Endothelial cell of umbilical vein (primary cell): ENCODE results near the gene IGSF5. TPM values are rescaled to one million over a fixed set of nuclear protein-coding genes. Genes with fewer than 3 reads are reported as not detected.
"Not testable (repeated sequence)": the region's sequence is repeated elsewhere in the genome, so short reads cannot be mapped to it uniquely, and the experiment has no call there.

Experiments
- BruUV-seq: library from RNA; stranded (reverse); fragments of 400-500 nt; replicated peaks from 2 replicates; lab custom pipeline; 2021; lab: Mats Ljungman, UMichigan
- CTCF ChIA-PET: fragments of 300-600, 350-600 bp; sonication (Branson Sonifier 250); formaldehyde crosslinking; loops from one replicate; lab custom pipeline; 2021; ENCODE audit warnings: antibody characterized with exemption, inconsistent platforms; lab: Charles Lee
- POLR2A ChIA-PET: fragments of 300-600, 350-600 bp; sonication (Branson Sonifier 250); formaldehyde crosslinking; loops from one replicate; lab custom pipeline; 2021; ENCODE audit warnings: antibody characterized with exemption, inconsistent platforms; lab: Charles Lee
- DNase-seq: peaks from one replicate; pipeline ENCODE4 v3.0.0-alpha.2; 2011; ENCODE audit warnings: low read depth, low spot score
- FAIRE-seq: peaks from 2 replicates; lab custom pipeline; 2011; peaks lifted over from hg19 to GRCh38; lab: Jason Lieb, UNC
- H2AFZ ChIP-seq: 2 replicates; pipeline ENCODE4 v1.6.0; 2012; ENCODE audit warnings: low read depth, low read length, control low read depth, inconsistent platforms
- H3K27ac ChIP-seq: 2 replicates; pipeline ENCODE4 v1.5.1; 2011; ENCODE audit warnings: low read depth, mild to moderate bottlenecking, control low read depth, low read length, moderate library complexity; ENCODE audit not compliant: insufficient read depth
- H3K27me3 ChIP-seq, 2 experiments: 2 replicates each; pipeline versions ENCODE4 v1.6.0 to v1.6.1; 2011; ENCODE audit warnings: low read length in 2 of 2, mixed read lengths in 1 of 2; ENCODE audit not compliant: control insufficient read depth in 2 of 2, insufficient read depth in 2 of 2
- H3K36me3 ChIP-seq, 2 experiments: 2 replicates in 1 of 2; 3 replicates in 1 of 2; pipeline ENCODE4 v1.5.1; 2011; ENCODE audit warnings: low read length in 2 of 2, mild to moderate bottlenecking in 1 of 2, moderate library complexity in 1 of 2; ENCODE audit not compliant: control insufficient read depth in 2 of 2, insufficient read depth in 2 of 2; ENCODE audit errors: extremely low read depth in 1 of 2
- H3K4me1 ChIP-seq: 3 replicates; pipeline ENCODE4 v1.5.1; 2011; ENCODE audit warnings: mild to moderate bottlenecking, low read length; ENCODE audit not compliant: control insufficient read depth, insufficient read depth; ENCODE audit errors: extremely low read depth
- H3K4me2 ChIP-seq: 2 replicates; pipeline ENCODE4 v1.6.1; 2011; ENCODE audit warnings: low read length, control low read depth, mixed read lengths; ENCODE audit not compliant: insufficient read depth
- H3K4me3 ChIP-seq, 3 experiments: fragments of 200-600 bp in 1 of 3; sonication (generic), shearing (Covaris generic) in 1 of 3; replicated peaks in 1 of 3; 2 replicates each; pipeline ENCODE4 v1.5.1; 2011 to 2016; ENCODE audit warnings: control low read depth in 3 of 3, low read length in 3 of 3, mild to moderate bottlenecking in 2 of 3, inconsistent platforms in 1 of 3, low read depth in 1 of 3, moderate library complexity in 1 of 3; ENCODE audit not compliant: insufficient read depth in 1 of 3
- H3K79me2 ChIP-seq: 2 replicates; pipeline ENCODE4 v1.6.0; 2012; ENCODE audit warnings: low read length, inconsistent platforms; ENCODE audit not compliant: control insufficient read depth, insufficient read depth
- H3K9ac ChIP-seq: replicated peaks from 2 replicates; pipeline ENCODE3; 2011; ENCODE audit warnings: low read length, control low read depth; ENCODE audit not compliant: insufficient read depth; ENCODE audit errors: extremely low read depth
- H3K9me1 ChIP-seq: replicated peaks from 3 replicates; pipeline ENCODE4 v1.6.0; 2011; ENCODE audit warnings: mild to moderate bottlenecking, low read length; ENCODE audit not compliant: control insufficient read depth, insufficient read depth; ENCODE audit errors: extremely low read depth
- H3K9me3 ChIP-seq: replicated peaks from 2 replicates; pipeline ENCODE4 v1.5.1; 2012; ENCODE audit warnings: low read length, inconsistent platforms; ENCODE audit not compliant: control insufficient read depth, insufficient read depth
- H4K20me1 ChIP-seq: replicated peaks from 2 replicates; pipeline ENCODE3; 2011; ENCODE audit warnings: mild to moderate bottlenecking, low read length; ENCODE audit not compliant: control insufficient read depth, insufficient read depth; ENCODE audit errors: extremely low read depth
- CTCF ChIP-seq, 2 donors: IDR thresholded peaks; 1 replicate in 1 of 2; 2 replicates in 1 of 2; pipeline ENCODE4 v1.5.1; 2011; ENCODE audit warnings: low read length in 2 of 2, mild to moderate bottlenecking in 2 of 2, moderate library complexity in 2 of 2, control low read depth in 1 of 2, inconsistent platforms in 1 of 2, low read depth in 1 of 2; ENCODE audit not compliant: insufficient read depth in 1 of 2; ENCODE audit errors: extremely low read depth in 1 of 2
- EZH2 ChIP-seq: IDR thresholded peaks from 2 replicates; pipeline ENCODE4 v1.6.1; 2012; ENCODE audit warnings: borderline replicate concordance, low read depth, mild to moderate bottlenecking, moderate library complexity, low read length, inconsistent platforms; ENCODE audit not compliant: severe bottlenecking
- FOS ChIP-seq: IDR thresholded peaks from 2 replicates; pipeline ENCODE4 v1.6.1; 2011; ENCODE audit warnings: mild to moderate bottlenecking, low read length, moderate library complexity, borderline replicate concordance; ENCODE audit not compliant: insufficient read depth
- GATA2 ChIP-seq: IDR thresholded peaks from 2 replicates; pipeline ENCODE4 v1.7.0; 2011; ENCODE audit warnings: low read depth, mild to moderate bottlenecking, moderate library complexity, mixed read lengths, low read length; ENCODE audit not compliant: insufficient read length, insufficient read depth
- JUN ChIP-seq: IDR thresholded peaks from 2 replicates; pipeline ENCODE4 v1.6.1; 2011; ENCODE audit warnings: borderline replicate concordance, low read depth; ENCODE audit not compliant: insufficient read length, insufficient read depth
- MAX ChIP-seq: IDR thresholded peaks from 2 replicates; pipeline ENCODE4 v1.6.1; 2011; ENCODE audit not compliant: insufficient read depth, insufficient read length
- MYC ChIP-seq: IDR thresholded peaks from one replicate; pipeline ENCODE4 v1.6.1; 2011; ENCODE audit warnings: mild to moderate bottlenecking, low read depth, low read length
- POLR2A ChIP-seq: IDR thresholded peaks from 2 replicates; pipeline ENCODE4 v1.6.1; 2012; ENCODE audit warnings: low read depth, mild to moderate bottlenecking, control low read depth, low read length
- POLR2AphosphoS5 ChIP-seq: IDR thresholded peaks from 2 replicates; pipeline ENCODE4 v1.6.1; 2012; ENCODE audit warnings: low read depth, mild to moderate bottlenecking, control low read depth, low read length, moderate library complexity; ENCODE audit not compliant: insufficient read depth
- dilution Hi-C: fragments of 300-500 bp; cut with MboI; formaldehyde crosslinking; loops from one replicate; pipeline ENCODE4 v1.15.0; 2019; ENCODE audit warnings: low sequenced_read_pairs; ENCODE audit not compliant: extremely low pct_ligation_motif_present
- intact Hi-C: fragments of 100-400 bp; cut with micrococcal nuclease; formaldehyde crosslinking; loops from one replicate; pipeline ENCODE4 v1.10.0; 2022
- polyA plus RNA-seq, 4 experiments: library from polyadenylated mRNA; depleted of rRNA in 3 of 4; stranded (reverse) in 3 of 4; unstranded in 1 of 4; fragments of >200 nt; gene quantifications; 2 replicates each; pipeline versions ENCODE4 v1.2.1 to v1.2.3, GENCODE V29; 2011 to 2012; ENCODE audit warnings: missing spikeins in 1 of 4
- total RNA-seq: library from RNA; stranded (reverse); gene quantifications from 2 replicates; pipeline ENCODE4 v1.2.3, GENCODE V29; 2021

IGSF5 gene
- total and polyA plus RNA-seq, 2 donors (not counting 3 experiments of a cell fraction or from before 2014, with no cell fraction given) = not detected

GRCh38 chr21:39745332-39745731, 349 bp downstream of the IGSF5 start:
- CTCF ChIA-PET, H3K9me1 ChIP-seq, dilution Hi-C loops, H3K27me3 ChIP-seq, DNase-seq, POLR2A ChIA-PET, H3K9me3 ChIP-seq, intact Hi-C loops, H3K79me2 ChIP-seq, H2AFZ ChIP-seq, H3K4me2 ChIP-seq, H3K36me3 ChIP-seq, FAIRE-seq, H3K4me3 ChIP-seq, H3K9ac ChIP-seq, BruUV-seq, H4K20me1 ChIP-seq, H3K27ac ChIP-seq, H3K4me1 ChIP-seq: not testable (repeated sequence)

GRCh38 chr21:39750670-39751069, 5.7 kb downstream of the IGSF5 start:
- intact Hi-C loops = no loop called here

More at GRCh38 chr21:39750670-39751069, 5.7 kb downstream of the IGSF5 start:
- ChIA-PET CTCF (no interaction called here), POLR2A (no interaction called here)
- Histone ChIP-seq H3K27ac (no peak overlapping the region), H2AFZ (no peak overlapping the region), H3K4me3 (no peak overlapping the region), H3K79me2 (no peaks in the 10 kb centered on the region), H4K20me1 (no peaks in the 10 kb centered on the region), H3K36me3 (no peaks in the 10 kb centered on the region), H3K4me1 (no peaks in the 10 kb centered on the region), H3K4me2 (no peak overlapping the region), H3K9me3 (no peaks in the 10 kb centered on the region), H3K9ac (no peak overlapping the region), H3K27me3 (no peaks in the 10 kb centered on the region), H3K9me1 (no peaks in the 10 kb centered on the region)
- TF ChIP-seq MAX (no peak), MYC (no peak), POLR2AphosphoS5 (no peak), EZH2 (no peak), CTCF (IDR thresholded peaks at IDR 0.05; ENCODE audit: extremely low read depth in 1 of 2, insufficient read depth in 1 of 2, low read depth in 1 of 2, low read length in 2 of 2) (no peak), GATA2 (no peak), POLR2A (no peak), JUN (no peak), FOS (no peak)
- no peak for FAIRE-seq
- no peak for DNase-seq
- no TSS peak for BruUV-seq
- dilution Hi-C loops = no loop called here
